T-helper 2 cell treated with Interferon-gamma antibody and Interleukin-4, amounts not matched to agents 100 ng/mL and 5 ng/mL, for 36 hours (primary cell): ENCODE results near the gene FIBIN. TPM values are rescaled to one million over a fixed set of nuclear protein-coding genes. Genes with fewer than 3 reads are reported as not detected.

Source experiments
- intact Hi-C: fragments of 100-400 bp; cut with micrococcal nuclease; formaldehyde crosslinking; loops from one replicate; pipeline ENCODE4 v1.15.1; 2023
- total RNA-seq: library from RNA; stranded (reverse); gene quantifications from 2 replicates; pipeline ENCODE4 v1.2.3, GENCODE V29; 2022

FIBIN gene
- total RNA-seq, 1 donor from 2014 or later, result not detected

- intact Hi-C loops, result no loop called here
Measured at GRCh38 chr11:27022659-27023251, 28.8 kb downstream of the FIBIN start.

GRCh38 chr11:27024865-27025264 lies 31.0 kb downstream of the FIBIN start:
- intact Hi-C loops, result no loop called here

GRCh38 chr11:27025312-27025955 lies 31.5 kb downstream of the FIBIN start:
- intact Hi-C loops, result no loop called here

- intact Hi-C loops, result no loop called here
Measured at GRCh38 chr11:27025957-27026733, 32.2 kb downstream of the FIBIN start.

DNA sequence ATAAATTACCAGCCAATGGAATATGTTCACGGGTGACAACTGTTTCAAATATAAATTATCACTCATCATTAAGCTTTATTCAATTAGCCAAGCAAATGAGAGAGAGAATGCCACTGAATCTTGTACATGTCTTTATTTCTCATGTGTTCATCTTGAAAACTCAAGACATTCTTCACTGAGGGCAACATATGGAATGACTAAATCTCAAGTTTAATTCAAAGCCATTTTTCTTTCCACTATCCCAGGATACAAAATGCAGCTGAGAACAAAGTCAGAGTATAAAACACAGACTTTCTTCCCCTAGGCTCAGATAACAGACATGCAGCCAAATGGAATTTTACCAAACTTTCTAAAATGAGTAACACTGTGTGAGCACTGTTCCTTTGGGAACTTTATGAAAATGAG lies 34.7 kb downstream of the FIBIN start:
- intact Hi-C loops, result no loop called here

- intact Hi-C loops, result no loop called here
Measured at GRCh38 chr11:27029966-27030365, 36.1 kb downstream of the FIBIN start.

DNA sequence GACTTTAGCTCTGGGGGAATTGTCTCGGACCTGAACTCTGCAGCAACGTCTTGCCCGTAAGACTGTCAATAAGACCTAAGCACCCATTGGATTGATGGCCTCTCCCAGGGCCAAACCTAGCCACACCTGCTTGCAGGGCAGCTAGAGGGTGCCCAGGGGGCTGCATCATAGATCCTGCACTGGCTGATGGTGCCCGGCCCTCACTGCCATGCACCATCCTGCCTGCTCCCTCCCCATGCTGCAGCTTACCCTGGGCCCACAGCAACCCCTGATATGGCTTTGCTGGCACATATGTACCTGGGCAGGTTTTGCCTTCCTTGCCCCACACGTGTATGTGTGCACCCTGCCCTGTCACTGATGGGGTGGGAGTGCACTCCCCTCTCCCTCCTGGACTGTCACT lies 37.8 kb downstream of the FIBIN start:
- intact Hi-C loops, result no loop called here

DNA sequence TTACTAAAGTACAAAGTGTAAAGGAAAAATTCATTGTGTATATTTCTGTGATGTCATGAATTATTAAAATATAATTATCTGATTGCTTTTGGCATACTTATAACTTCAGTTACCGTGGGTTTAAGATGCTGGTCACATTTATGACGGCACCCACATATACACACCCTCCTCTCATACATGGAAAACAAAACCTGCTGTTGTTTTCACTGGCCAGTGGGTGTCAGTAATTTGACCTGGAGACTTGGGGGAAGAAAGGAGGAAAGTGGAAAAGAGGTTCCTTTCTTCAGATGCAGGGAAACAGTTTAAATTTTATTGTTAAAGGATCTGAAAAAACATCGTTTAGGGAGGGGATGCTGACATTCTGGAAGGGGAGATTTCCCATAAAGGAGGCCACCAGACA lies 46.0 kb downstream of the FIBIN start:
- intact Hi-C loops, result no loop called here

DNA sequence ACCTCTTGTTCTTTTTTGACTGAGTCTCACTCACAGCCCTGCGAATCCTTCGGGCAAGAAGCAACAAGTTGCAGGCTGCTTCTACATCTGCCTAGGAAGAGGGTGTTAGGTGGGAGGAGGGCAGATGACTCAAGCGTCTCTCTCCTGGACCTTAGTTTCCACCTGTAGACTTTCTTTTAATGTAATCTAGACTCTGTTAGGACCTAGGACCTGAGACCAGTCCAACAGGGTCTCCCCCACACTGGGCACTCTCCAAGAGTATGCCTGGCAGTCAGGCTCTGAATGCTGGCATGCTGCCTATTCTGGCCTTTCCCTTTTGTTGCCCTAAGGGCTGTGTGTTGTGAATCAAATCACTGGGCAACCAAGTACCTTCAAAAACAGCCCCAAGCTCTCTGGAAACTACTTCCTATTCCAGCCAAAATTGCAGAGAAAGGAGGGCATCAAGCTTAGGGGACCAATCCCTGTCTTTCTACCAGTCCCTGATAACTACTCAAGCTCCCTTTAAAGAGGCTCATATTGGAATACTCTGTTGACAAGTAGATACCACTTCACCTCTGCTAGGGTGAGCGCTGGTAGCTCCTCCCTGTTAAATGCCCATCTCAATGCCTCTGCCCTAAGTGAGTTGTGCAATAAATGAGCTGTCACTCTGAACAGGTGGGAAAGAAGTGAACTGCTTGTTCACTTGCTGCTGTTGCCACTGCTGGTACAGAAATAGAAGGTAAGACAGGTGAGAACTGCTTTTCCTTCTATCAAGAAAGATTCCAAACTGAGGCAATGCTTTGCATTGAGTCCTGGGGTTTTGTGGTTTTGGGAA lies 46.6 kb downstream of the FIBIN start, which contains the start of gene BBOX1:
Gene BBOX1, plus strand, starts transcription at position 514 of the 814 bp plus-strand sequence. CDS start 14,616 bp downstream, outside the sequence.
- intact Hi-C loops, result no loop called here

GRCh38 chr11:27041141-27041899 lies 47.4 kb downstream of the FIBIN start:
- intact Hi-C loops, result no loop called here

Other genes with a start within 250 kb of the FIBIN start
- gene BBOX1, start 46.7 kb downstream of the FIBIN start, total RNA-seq, result not detected in 2 replicates